HG03565 (cell line): ENCODE data around the gene PIGQ.

Experiments used
- ATAC-seq: cut with Tn5 transposase; IDR thresholded peaks from one replicate; pipeline ENCODE4 v1.9.1; 2021; ENCODE audit warnings: mild to moderate bottlenecking, moderate library complexity; ENCODE audit not compliant: unreplicated experiment

PIGQ gene

GRCh38 chr16:533391-534123, 36.2 kb upstream of the PIGQ start:
- no peak for ATAC-seq

GRCh38 chr16:534135-534534, 35.6 kb upstream of the PIGQ start:
- no peak for ATAC-seq

GRCh38 chr16:534856-535445, 34.8 kb upstream of the PIGQ start:
- ATAC-seq: no peak

GRCh38 chr16:535446-536405, 34.0 kb upstream of the PIGQ start:
- no peak for ATAC-seq

GRCh38 chr16:536746-537145, 33.0 kb upstream of the PIGQ start:
- no peak for ATAC-seq

- ATAC-seq: no peak
Measured at GRCh38 chr16:537415-538335, 32.1 kb upstream of the PIGQ start.

GRCh38 chr16:539901-540530, 29.8 kb upstream of the PIGQ start:
- ATAC-seq: no peak

- no peak for ATAC-seq
Measured at GRCh38 chr16:540645-541340, 29.0 kb upstream of the PIGQ start.

GRCh38 chr16:543301-544164, 26.2 kb upstream of the PIGQ start:
- ATAC-seq: no peak

- ATAC-seq: no peak
Measured at GRCh38 chr16:544517-544916, 25.3 kb upstream of the PIGQ start.

- ATAC-seq: no peak
Measured at GRCh38 chr16:546909-547770, 22.6 kb upstream of the PIGQ start.

- ATAC-seq: no peak
Measured at GRCh38 chr16:548586-548985, 21.2 kb upstream of the PIGQ start.

- no peak for ATAC-seq
Measured at GRCh38 chr16:549544-550263, 20.1 kb upstream of the PIGQ start.

GRCh38 chr16:551210-551609, 18.6 kb upstream of the PIGQ start:
- ATAC-seq: no peak

GRCh38 chr16:552171-552570, 17.6 kb upstream of the PIGQ start:
- no peak for ATAC-seq

GRCh38 chr16:553601-554296, 16.0 kb upstream of the PIGQ start:
- no peak for ATAC-seq

GRCh38 chr16:554297-554621, 15.5 kb upstream of the PIGQ start:
- no peak for ATAC-seq
